Esophagus squamous epithelium (tissue), 4 donors: ENCODE results near the gene APCDD1.

ENCODE experiments used
- POLR2A ChIP-seq, 4 donors: fragments of 450-650 bp; IDR thresholded peaks; one replicate each; pipeline ENCODE4 v1.6.1; 2017; ENCODE audit warnings: antibody characterized with exemption in 4 of 4, mild to moderate bottlenecking in 4 of 4, moderate library complexity in 3 of 4
- TF ChIP-seq, protein P1 (sequence below), 6 experiments: fragments of 450-650 bp in 4 of 6; fragments of 200-600 bp in 2 of 6; sonication (generic) in 2 of 6; IDR thresholded peaks; one replicate each; pipeline ENCODE4 v1.5.1; 2016 to 2019; ENCODE audit warnings: antibody characterized with exemption in 6 of 6, mild to moderate bottlenecking in 4 of 6, moderate library complexity in 4 of 6

DNA sequence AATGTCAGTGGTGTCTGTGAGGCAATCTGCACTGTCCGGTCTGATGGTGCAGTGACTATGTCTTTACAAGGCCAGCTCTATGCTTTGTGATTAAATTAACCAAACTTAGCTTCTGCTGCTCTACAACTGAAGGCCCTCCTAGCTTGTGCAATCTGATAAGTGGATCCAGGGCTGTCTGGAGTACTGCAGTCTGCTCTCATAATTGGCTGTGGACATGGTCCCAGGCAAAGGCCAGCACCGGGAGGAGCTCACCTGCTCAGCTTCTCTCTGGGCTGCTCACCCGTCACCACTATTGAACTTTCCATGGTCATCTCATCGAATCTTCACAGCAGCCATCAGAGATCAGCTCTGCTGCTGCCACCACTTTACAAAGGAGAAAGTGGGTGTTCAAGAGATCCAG, 13.0 kb upstream of the APCDD1 start:
- TF ChIP-seq, protein P1, sequence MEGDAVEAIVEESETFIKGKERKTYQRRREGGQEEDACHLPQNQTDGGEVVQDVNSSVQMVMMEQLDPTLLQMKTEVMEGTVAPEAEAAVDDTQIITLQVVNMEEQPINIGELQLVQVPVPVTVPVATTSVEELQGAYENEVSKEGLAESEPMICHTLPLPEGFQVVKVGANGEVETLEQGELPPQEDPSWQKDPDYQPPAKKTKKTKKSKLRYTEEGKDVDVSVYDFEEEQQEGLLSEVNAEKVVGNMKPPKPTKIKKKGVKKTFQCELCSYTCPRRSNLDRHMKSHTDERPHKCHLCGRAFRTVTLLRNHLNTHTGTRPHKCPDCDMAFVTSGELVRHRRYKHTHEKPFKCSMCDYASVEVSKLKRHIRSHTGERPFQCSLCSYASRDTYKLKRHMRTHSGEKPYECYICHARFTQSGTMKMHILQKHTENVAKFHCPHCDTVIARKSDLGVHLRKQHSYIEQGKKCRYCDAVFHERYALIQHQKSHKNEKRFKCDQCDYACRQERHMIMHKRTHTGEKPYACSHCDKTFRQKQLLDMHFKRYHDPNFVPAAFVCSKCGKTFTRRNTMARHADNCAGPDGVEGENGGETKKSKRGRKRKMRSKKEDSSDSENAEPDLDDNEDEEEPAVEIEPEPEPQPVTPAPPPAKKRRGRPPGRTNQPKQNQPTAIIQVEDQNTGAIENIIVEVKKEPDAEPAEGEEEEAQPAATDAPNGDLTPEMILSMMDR (IDR thresholded peaks at IDR 0.05), result no peak
- no peak for TF ChIP-seq POLR2A (IDR thresholded peaks at IDR 0.05)
